HG03108 (cell line): ENCODE data around the gene SSPN.

Source experiments
- ATAC-seq: cut with Tn5 transposase; IDR thresholded peaks from one replicate; pipeline ENCODE4 v1.9.1; 2021; ENCODE audit warnings: moderate library complexity; ENCODE audit not compliant: unreplicated experiment

Gene SSPN

GRCh38 chr12:26185532-26186320 is 9.6 kb upstream of the SSPN start:
- no peak for ATAC-seq

GRCh38 chr12:26187014-26187798 is 8.2 kb upstream of the SSPN start:
- no peak for ATAC-seq

- no peak for ATAC-seq
Measured at GRCh38 chr12:26188127-26188526, 7.2 kb upstream of the SSPN start.

GRCh38 chr12:26188641-26189040 is 6.7 kb upstream of the SSPN start:
- ATAC-seq: no peak

DNA sequence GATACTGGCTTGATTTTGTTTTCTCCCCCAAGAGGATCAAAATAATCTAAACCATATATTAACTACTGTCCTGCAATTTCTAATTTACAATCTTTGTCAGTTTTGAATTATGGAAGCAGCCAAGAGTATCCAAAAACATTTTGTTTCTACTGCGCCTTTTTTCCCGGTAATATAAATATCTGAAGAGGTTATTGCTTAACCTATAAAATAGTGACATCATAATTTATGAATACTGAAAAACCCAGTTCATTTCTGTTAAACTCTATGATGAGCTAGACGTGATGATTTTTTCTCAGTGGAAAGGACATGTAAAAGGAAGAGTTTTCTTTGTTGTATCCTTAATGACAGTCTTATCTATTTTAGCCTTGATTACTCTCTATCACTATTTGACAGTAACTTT is 3.2 kb upstream of the SSPN start:
- no peak for ATAC-seq

DNA sequence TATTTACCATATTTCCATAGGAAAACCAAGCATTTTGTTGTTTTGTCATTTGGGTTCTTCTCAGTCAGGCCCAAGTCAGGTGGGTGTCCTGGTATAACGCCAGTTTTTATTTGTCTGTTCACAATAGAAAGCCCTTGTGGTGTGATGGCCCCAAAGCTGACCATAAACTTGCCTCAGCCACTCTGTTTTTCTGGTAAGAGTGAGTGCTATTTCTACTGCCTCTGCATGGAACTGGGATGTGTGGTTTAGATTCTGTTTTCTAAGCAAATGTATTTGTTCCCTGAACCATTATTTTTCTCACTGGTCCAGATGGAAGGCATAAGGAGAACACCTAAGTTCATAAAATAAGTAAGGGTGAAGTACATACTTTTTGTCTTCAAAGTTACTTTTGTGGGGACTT is 1.8 kb upstream of the SSPN start:
- no peak for ATAC-seq

- ATAC-seq: no peak
Measured at GRCh38 chr12:26195641-26196420, 458 bp downstream of the SSPN start.

DNA sequence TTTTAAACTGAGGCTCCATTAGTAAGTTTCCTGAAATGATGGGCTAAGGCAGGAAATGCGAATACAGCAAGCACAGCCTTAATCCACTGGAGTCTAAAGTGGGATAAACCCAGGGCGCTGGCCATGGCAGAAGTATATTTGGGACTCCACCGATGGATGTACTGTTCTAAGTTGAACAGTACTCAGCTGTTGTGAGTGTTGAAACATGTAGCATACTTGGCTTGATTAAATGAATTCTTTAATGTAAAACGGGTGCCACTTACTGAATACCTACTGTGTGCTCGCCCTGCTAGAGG is 996 bp downstream of the SSPN start:
- no peak for ATAC-seq

DNA sequence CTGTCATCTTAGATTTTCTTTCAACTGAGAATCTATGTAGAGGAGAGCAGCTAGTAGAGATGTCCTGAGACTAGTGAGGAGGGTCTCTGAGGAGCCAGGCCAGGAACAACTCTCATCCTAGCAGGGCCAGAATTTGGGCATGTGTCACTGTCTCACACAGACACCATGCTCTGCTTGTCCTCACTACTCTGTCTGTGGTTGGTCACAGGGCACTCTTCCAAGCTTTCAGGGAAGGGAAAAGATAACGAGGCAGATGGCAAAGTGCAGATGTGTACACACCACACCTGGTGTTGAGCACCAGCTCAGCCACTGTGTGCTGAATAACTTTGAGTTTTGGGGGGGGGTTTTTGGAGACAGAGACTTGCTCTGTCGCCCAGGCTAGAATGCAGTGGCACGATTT is 2.5 kb downstream of the SSPN start:
- ATAC-seq: no peak

- ATAC-seq: no peak
Measured at GRCh38 chr12:26198742-26199141, 3.4 kb downstream of the SSPN start.

DNA sequence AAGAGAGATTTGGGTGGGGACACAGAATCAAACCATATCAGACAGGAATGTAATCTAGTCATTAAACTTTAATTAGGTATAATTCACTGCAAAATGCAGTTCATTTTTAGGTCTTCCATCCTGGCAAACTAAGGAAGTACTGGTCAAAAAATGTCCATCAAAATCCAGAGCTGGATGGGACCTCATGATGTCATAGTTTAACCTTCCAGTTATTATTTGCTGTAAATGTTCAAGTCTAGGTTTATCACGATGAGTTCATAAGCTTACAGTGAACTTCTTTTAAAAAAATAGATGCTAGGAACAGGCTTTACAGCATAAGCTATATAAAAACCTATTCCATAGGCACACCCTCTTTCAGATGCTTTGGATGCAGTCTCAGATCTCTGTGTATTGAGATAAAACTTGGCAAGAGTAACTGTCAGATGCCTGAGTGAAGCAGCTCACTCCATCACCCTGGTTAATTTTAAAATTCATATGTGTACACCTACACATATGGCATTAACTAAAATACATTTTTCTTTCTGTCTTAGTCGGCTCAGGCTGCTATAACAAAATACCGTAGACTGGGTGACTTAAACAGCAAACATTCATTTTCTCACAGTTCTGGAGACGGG is 7.9 kb downstream of the SSPN start:
- ATAC-seq: no peak

DNA sequence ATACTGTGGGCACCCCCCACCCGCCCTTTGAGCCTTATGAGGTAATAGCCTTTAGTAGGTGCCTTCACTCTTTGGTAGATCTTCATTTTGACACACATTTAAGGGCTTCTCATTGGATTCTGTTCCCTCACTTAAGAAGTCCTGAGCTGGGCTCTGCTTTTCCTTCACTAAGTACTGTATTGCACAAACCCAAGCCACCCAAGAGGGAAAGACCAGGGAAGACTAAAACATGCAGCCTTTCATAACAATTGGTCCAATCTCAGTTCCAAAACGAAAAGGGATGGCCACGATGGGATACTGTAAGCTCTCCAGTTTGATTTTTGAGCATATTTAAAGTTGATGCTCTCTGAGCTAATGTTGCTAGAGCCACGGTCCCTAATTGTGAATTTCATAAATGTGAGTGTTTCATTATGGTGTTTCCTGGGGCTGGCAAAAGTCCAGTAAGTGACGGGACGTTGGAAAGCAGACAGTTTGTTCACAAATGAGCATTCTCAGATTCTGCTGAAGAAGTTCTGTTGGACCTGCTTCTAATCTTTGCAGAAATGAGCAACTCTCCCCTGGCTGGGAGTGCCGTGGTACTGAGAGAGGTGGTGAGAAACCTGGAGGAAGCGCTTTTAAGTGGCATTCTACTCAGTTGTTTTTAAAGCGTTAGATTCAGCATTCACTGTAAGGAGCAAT is 9.4 kb downstream of the SSPN start:
- ATAC-seq: no peak

DNA sequence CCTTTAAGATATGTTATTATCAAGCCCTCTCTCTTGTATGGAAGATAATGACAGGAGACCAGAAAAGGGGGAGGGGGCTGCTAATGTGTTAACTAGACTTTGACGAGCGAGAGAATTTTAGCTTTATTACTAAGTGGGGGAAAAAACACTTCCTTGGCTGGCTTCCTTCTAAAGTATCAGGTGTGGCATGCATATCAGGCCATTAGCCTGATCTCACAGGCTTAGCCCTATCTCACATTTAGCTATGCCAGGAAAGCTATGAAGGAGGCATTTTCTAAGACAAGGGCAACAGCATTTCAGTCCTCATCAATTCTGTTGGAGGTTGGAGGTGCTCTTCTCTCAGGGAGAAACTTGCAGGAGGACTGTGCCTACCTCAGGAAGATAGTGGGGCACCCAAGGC is 9.9 kb downstream of the SSPN start:
- no peak for ATAC-seq

- ATAC-seq: no peak
Measured at GRCh38 chr12:26205941-26206340, 10.6 kb downstream of the SSPN start.

GRCh38 chr12:26211331-26211730 is 16.0 kb downstream of the SSPN start:
- no peak for ATAC-seq

DNA sequence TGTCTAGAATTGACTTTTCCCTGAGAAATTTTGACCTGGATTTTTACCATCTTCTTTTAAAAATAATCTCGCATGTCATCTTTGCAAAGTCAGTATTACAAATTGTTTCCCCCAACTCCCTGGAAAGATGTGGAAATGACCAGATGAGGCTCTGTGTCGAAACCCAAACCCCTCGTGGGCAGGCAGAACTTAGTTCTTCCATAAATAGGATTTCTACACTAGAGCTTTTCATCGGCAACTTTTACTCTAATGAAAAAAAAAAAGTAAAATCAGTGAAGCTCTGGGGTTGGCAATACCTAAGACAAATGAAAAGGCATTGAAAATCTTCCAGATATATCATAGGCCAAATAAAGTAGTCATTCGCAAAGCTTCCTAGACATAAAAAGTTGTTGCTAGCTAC is 17.0 kb downstream of the SSPN start:
- no peak for ATAC-seq

DNA sequence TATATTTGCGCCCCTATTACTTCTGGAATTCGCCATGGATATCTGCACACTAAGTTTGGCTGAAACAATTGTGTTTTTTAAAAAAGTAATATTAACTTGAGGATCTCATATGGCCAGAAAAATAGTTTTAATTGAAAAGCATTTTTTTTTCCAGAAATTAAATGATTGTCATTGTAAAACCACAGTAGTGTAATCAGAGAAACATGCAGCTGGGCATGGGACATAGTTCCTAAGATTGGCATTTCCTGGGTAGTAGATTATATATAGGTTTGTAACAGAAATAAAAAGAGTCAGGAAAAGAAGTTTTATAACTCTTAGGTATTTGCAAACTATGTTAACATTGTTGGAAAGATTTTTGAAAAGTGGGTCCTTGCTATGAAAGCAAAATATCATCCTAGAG is 17.6 kb downstream of the SSPN start:
- ATAC-seq: no peak

DNA sequence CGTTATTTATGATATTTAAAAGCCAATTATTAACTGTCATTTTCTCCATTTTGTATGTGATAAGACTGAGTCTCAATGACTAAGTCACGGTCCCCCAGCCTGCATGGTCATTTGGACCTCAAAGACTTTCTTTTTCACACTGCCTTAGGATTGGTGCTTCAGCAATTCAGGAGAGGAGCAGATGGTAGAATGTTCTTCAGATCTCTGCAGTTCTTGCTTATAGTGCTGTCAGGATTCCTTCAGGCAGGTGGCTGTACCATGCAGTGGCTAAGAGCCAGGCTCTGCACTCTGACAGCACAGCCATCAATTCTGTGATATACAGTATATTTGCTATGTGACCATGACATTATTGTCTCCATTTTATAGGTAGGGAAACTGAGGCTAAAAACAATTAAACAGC is 18.7 kb downstream of the SSPN start:
- ATAC-seq: no peak

DNA sequence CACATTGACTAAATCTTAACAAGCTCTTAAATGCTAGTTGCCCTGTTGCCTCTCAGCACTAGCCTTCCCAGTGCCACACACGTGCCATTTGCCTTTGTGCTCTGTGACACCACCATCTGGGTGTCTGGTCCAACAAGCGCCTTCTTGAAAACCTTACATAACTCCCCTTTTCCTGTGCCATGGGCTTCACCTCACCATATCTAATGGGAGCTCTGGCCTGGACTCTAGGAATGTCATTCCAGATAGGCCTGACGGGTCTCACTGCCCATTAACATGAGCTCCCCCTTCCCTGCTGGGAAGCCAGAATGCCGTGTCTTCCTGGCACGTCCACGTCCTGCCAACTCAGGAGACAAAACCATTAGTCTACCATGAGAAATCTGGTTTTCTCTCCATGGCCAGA is 24.4 kb downstream of the SSPN start:
- ATAC-seq: no peak

GRCh38 chr12:26224657-26225056 is 29.3 kb downstream of the SSPN start:
- no peak for ATAC-seq

DNA sequence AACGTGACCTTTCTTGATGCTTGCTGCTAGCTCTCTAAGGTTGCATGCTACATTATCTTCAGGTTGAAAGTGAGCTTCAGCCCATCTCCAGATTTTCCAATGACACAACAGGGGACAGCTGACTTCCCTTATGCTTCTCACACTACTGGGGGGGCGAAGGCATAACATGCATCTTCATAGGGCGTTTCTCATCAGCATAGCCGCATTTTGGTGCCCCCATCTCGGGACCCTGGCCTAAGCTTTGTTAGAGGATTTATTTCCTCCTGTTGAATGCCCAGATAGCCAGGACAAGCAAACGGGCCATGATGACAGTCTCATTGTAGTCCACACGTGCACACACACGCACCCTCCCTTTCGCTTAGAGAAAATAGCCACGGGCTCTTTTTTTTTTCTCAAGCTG is 30.7 kb downstream of the SSPN start:
- ATAC-seq: no peak
